ENCODE data around the gene CCDC142.

CCDC142 gene

DNA sequence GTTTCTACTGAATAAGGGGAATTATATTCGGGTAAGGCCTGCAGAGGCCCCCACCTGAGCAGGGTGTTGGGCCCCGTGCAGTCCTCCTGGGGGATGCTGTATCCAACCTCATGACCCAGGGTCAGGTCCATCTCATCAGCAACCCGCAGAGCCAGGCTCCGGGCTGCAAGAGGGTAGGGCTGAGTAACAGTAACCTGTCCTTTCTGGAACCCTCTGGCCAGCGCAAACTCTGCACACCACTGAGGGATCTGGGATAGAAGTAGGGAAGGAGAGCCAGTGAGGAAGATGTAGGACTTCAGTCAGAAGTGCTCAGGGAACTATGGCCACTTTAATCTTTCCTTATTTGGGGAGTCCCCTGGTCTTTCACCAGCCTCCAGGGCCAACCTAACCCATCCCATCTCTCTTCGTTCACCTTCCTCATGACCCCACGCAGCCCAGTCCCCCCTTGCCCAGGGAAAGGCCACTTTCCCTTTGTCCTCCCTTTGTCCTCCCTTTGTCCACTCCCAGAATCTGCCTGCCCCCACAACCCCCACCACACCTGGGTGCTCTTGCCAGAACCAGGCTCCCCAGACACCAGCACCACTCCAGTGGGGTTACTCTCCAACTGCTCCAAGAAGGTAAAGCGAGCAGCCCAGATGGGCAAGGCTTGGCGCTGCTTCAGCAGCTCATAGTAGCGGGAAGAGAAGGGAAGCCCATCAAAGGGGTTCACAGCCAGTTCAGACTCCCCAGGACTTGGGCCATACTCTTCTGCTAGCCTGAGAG lies 42.3 kb upstream of the CCDC142 start:
- no peaks in the 10 kb centered on the region for H3K27me3 ChIP-seq (ENCODE audit: control insufficient read depth, low read length)
- H3K4me1 ChIP-seq (ENCODE audit: control insufficient read depth, low read length), result peaks cover 27% of the 10 kb centered on the region
- H3F3A ChIP-seq (ENCODE audit: control insufficient read depth, insufficient read depth), result peaks cover 4% of the 10 kb centered on the region
- no peak overlapping the region for H3K4me2 ChIP-seq (ENCODE audit: low read length)
- no peak overlapping the region for H3K27ac ChIP-seq (ENCODE audit: low read depth, low read length)
- no peaks in the 10 kb centered on the region for H4K20me1 ChIP-seq (ENCODE audit: control insufficient read depth, insufficient read depth, low read depth, low read length)
- peaks cover 44% of the 10 kb centered on the region for H3K36me3 ChIP-seq (ENCODE audit: control insufficient read depth, low read length)
- H3K9me2 ChIP-seq (replicated peaks; ENCODE audit: control insufficient read depth, low read length), result no peaks in the 10 kb centered on the region
- TF ChIP-seq CTCF (IDR thresholded peaks at IDR 0.05; ENCODE audit: low read depth, low read length, poor library complexity, severe bottlenecking) (no peak), EZH2phosphoT487 (IDR thresholded peaks at IDR 0.05; ENCODE audit: borderline replicate concordance, low read length) (no peak)
- H3K4me3 ChIP-seq (ENCODE audit: low read length), result no peak overlapping the region
- peaks cover 34% of the 10 kb centered on the region for H3K79me2 ChIP-seq (ENCODE audit: control insufficient read depth, low read length)
- H3K9me3 ChIP-seq (ENCODE audit: control insufficient read depth, insufficient read depth, low read length), result no peaks in the 10 kb centered on the region

DNA sequence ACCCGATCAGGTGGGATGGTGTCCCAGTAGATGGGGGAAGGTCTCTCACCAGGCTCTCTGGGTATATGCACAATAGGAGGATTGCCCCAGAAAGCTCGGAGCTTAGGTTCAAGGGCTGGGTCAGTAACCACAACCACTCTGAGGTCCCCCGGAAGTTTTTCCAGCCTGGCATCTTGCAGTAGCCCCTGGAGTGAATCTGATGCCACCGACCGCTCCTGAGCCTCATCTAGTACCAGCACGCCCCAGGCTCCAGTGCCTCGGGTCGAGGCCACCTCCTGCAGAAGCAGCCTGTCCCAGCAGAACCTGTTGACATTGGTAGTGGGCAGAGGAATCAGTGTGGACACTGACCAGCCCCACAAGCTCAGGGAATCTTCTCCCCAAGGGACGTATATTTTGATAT lies 41.2 kb upstream of the CCDC142 start:
- Histone ChIP-seq H3K27me3 (ENCODE audit: control insufficient read depth, low read length) (no peaks in the 10 kb centered on the region), H3K4me1 (ENCODE audit: control insufficient read depth, low read length) (peaks cover 27% of the 10 kb centered on the region), H3K79me2 (ENCODE audit: control insufficient read depth, low read length) (peaks cover 23% of the 10 kb centered on the region), H3K9me3 (ENCODE audit: control insufficient read depth, insufficient read depth, low read length) (no peaks in the 10 kb centered on the region), H3K4me3 (ENCODE audit: low read length) (no peak overlapping the region), H3F3A (ENCODE audit: control insufficient read depth, insufficient read depth) (peaks cover 4% of the 10 kb centered on the region), H4K20me1 (ENCODE audit: control insufficient read depth, insufficient read depth, low read depth, low read length) (no peaks in the 10 kb centered on the region), H3K36me3 (ENCODE audit: control insufficient read depth, low read length) (peaks cover 40% of the 10 kb centered on the region), H3K4me2 (ENCODE audit: low read length) (no peak overlapping the region), H3K9me2 (replicated peaks; ENCODE audit: control insufficient read depth, low read length) (no peaks in the 10 kb centered on the region), H3K27ac (ENCODE audit: low read depth, low read length) (no peak overlapping the region)
- TF ChIP-seq EZH2phosphoT487 (IDR thresholded peaks at IDR 0.05; ENCODE audit: borderline replicate concordance, low read length), result no peak
- TF ChIP-seq CTCF (IDR thresholded peaks at IDR 0.05; ENCODE audit: low read depth, low read length, poor library complexity, severe bottlenecking), result no peak

GRCh38 chr2:74522516-74522915 lies 39.7 kb upstream of the CCDC142 start:
- no peak overlapping the region for H3K4me2 ChIP-seq (ENCODE audit: low read length)
- H3K27ac ChIP-seq (ENCODE audit: low read depth, low read length), result no peak overlapping the region
- peaks cover 4% of the 10 kb centered on the region for H3F3A ChIP-seq (ENCODE audit: control insufficient read depth, insufficient read depth)
- TF ChIP-seq CTCF (IDR thresholded peaks at IDR 0.05; ENCODE audit: low read depth, low read length, poor library complexity, severe bottlenecking) (no peak), EZH2phosphoT487 (IDR thresholded peaks at IDR 0.05; ENCODE audit: borderline replicate concordance, low read length) (no peak)
- H3K9me3 ChIP-seq (ENCODE audit: control insufficient read depth, insufficient read depth, low read length), result no peaks in the 10 kb centered on the region
- no peak overlapping the region for H3K4me3 ChIP-seq (ENCODE audit: low read length)
- no peaks in the 10 kb centered on the region for H4K20me1 ChIP-seq (ENCODE audit: control insufficient read depth, insufficient read depth, low read depth, low read length)
- peaks cover 10% of the 10 kb centered on the region for H3K27me3 ChIP-seq (ENCODE audit: control insufficient read depth, low read length)
- no peaks in the 10 kb centered on the region for H3K9me2 ChIP-seq (replicated peaks; ENCODE audit: control insufficient read depth, low read length)
- peaks cover 26% of the 10 kb centered on the region for H3K36me3 ChIP-seq (ENCODE audit: control insufficient read depth, low read length)
- H3K79me2 ChIP-seq (ENCODE audit: control insufficient read depth, low read length), result peaks cover 8% of the 10 kb centered on the region
- H3K4me1 ChIP-seq (ENCODE audit: control insufficient read depth, low read length), result peaks cover 15% of the 10 kb centered on the region

All from DOHH2 (cell line).